AG09309 (cell line): ENCODE data around the gene ORC5.

Source experiments
- DNase-seq: peaks from one replicate; pipeline ENCODE4 v3.0.0-alpha.2; 2010; ENCODE audit warnings: low read depth
- H3K4me3 ChIP-seq: 2 replicates; pipeline ENCODE4 v1.5.1; 2011; ENCODE audit warnings: mild to moderate bottlenecking, low read depth, low read length, moderate library complexity; ENCODE audit not compliant: control insufficient read depth
- TF ChIP-seq, protein P1 (sequence below): IDR thresholded peaks from 2 replicates; pipeline ENCODE4 v1.5.1; 2011; ENCODE audit warnings: mild to moderate bottlenecking, low read depth, low read length, inconsistent platforms; ENCODE audit not compliant: insufficient read depth, control insufficient read depth; ENCODE audit errors: missing control alignments

Gene ORC5

DNA sequence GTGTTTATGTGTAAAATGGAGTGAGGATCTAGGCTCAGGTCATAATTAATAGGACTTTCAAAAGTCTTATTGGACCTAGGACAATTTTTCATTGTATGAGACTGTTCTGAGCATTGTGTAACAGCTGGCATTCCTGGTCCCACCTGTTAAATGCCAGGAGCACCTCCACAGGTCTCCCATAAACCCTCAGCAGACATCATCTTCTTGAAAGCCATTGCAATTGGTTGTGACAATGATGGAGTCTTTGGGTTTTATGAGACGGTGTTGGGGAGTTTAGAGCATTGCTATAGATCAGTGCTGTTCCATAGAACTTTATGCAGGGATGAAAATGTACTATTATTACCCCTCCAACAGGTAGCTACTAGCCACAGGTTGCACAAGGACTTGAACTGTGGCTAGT, 108.9 kb downstream of the ORC5 start:
- no peak for DNase-seq
- no peak overlapping the region for H3K4me3 ChIP-seq
- TF ChIP-seq, protein P1, sequence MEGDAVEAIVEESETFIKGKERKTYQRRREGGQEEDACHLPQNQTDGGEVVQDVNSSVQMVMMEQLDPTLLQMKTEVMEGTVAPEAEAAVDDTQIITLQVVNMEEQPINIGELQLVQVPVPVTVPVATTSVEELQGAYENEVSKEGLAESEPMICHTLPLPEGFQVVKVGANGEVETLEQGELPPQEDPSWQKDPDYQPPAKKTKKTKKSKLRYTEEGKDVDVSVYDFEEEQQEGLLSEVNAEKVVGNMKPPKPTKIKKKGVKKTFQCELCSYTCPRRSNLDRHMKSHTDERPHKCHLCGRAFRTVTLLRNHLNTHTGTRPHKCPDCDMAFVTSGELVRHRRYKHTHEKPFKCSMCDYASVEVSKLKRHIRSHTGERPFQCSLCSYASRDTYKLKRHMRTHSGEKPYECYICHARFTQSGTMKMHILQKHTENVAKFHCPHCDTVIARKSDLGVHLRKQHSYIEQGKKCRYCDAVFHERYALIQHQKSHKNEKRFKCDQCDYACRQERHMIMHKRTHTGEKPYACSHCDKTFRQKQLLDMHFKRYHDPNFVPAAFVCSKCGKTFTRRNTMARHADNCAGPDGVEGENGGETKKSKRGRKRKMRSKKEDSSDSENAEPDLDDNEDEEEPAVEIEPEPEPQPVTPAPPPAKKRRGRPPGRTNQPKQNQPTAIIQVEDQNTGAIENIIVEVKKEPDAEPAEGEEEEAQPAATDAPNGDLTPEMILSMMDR, result no peak

DNA sequence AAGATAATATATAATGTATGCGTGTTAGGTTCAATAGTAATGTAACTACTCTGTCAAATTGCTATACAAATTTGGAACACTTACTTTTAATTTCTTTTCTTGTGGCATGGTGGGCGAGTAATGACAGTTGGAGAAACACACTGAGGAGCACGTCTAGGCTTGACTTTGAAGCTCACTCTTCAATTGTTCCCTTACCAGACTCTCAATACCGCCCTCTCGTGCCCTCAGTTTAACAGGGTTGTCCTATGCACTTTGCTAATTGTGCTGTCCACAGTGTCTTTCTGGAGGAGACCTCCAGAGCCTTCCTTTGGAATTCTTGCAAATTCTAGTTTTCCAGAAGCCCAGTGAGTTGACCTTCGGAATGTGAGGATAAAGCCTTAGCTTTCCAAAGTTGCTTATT, 111.1 kb downstream of the ORC5 start:
- no peak overlapping the region for H3K4me3 ChIP-seq
- TF ChIP-seq, protein P1, result peak; percentile 48
- DNase-seq, result no peak

DNA sequence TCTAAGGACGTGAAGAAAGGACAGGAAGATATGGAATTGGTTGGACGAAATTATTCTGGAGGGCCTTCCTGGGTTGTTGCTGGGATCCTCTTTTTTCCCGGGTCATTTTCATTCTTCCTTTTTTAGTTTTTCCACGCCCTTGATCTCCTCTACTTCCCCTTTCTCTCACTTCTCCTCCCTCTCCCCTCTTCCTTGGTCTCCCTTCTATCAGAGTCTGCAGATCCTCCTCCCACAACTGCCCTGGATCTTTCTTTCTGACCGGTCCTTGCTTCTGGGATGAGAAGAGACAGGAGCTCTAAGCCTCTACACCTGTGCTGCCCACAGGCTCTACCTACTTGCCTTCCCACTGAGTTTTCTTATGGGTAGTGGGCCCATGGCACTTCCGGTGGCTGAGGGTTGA, 114.7 kb downstream of the ORC5 start:
- no peak overlapping the region for H3K4me3 ChIP-seq
- TF ChIP-seq, protein P1, result no peak
- no peak for DNase-seq

DNA sequence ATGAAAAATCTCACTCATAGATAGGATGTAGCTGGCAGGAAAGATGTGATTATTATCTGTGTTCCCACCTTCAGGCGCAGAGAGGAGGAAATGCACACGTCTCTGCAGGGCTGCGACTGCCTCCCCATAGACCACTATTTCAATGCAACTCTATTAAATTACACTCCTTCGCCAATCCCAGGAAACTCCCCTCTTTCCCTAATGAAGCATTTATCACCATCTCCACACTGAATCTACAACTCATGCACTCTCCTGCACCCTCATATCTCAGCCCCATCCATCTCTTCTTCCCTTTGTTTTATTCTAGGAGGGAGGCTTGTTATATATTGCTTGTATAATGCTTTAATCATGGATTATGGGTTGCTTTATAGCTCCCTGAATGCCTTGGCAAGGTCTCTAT, 116.6 kb downstream of the ORC5 start:
- H3K4me3 ChIP-seq, result no peak overlapping the region
- no peak for DNase-seq

DNA sequence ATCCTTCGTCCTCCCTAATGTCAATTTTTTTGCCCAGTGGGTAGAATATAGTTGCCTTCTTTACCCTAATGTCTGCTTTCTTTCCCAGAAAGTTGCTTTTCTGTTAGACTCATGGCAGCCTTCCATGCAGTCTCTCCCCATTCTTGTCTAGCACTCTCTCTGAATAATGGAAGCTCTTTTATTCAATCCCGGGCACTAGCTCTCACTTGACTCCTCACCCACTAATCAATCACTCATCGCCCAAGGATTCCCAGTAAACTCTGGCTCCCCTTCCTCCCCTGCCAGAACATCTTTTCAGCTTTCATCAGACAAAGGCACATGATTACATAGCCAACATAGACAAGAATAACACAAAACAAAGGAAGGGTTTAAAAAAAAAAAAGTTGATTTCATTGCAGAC, 118.2 kb downstream of the ORC5 start:
- DNase-seq, result no peak

More for the DNA sequence above, 116.6 kb downstream of the ORC5 start:
- TF ChIP-seq, protein P1, result no peak

DNA sequence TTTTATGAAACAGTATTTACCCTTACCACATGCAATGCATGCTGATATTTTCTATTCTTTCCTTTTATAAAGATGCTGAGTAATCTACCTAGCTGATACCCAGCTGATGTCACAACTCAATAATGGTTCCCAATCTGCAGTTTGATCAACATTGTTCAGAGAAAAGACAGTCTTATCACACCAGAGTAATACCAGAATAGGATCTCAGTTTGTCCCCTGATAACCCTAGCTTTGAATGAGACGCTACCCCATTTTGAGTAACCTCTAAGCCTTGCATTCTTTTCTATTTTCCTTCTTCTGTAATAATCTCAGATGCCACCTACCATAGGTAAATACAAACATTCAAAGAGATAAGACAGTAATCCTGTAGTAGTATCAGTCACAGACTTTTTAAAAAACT, 118.8 kb downstream of the ORC5 start:
- DNase-seq, result no peak

More for the DNA sequence above, 118.2 kb downstream of the ORC5 start:
- H3K4me3 ChIP-seq, result no peak overlapping the region
- TF ChIP-seq, protein P1, result no peak

More for the DNA sequence above, 118.8 kb downstream of the ORC5 start:
- TF ChIP-seq, protein P1, result no peak
- no peak overlapping the region for H3K4me3 ChIP-seq
